Ovary (tissue), 3 donors: ENCODE measurements around the gene MCOLN3.

Experiments
- CTCF ChIP-seq, 3 donors: fragments of 450-650 bp in 2 of 3; fragments of 200-600 bp in 1 of 3; IDR thresholded peaks; one replicate each; pipeline versions ENCODE4 v1.5.1 to v1.8.0; 2016 to 2022; ENCODE audit warnings: antibody characterized with exemption in 3 of 3, mild to moderate bottlenecking in 1 of 3
- POLR2A ChIP-seq: fragments of 450-650 bp; IDR thresholded peaks from one replicate; pipeline ENCODE4 v1.6.1; 2017; ENCODE audit warnings: antibody characterized with exemption, mild to moderate bottlenecking, moderate library complexity
- donor health status: DM: no; HTN: no; CAD: no.

- TF ChIP-seq CTCF (IDR thresholded peaks at IDR 0.05) (no peak), POLR2A (no peak)
Observed at GRCh38 chr1:85091671-85092280, 43.5 kb upstream of the MCOLN3 start.
